Measurements from ENCODE around the gene SLC7A8. TPM values are rescaled to one million over a fixed set of nuclear protein-coding genes. Genes with fewer than 3 reads are reported as not detected.

SLC7A8 gene
- total and polyA plus RNA-seq, 2 of the 4 experiments (the other 2 are of a cell fraction), result 0.31 TPM; not detected in 1

GRCh38 chr14:23195552-23196101, 12.2 kb upstream of the SLC7A8 start:
- in situ Hi-C loops (cut with MboI; ENCODE audit: low sequenced_read_pairs) (no loop called here), dilution Hi-C loops (cut with HindIII; ENCODE audit: low sequenced_read_pairs, unreplicated experiment) (no loop called here), intact Hi-C loops (cut with micrococcal nuclease) (no loop called here)
- Histone ChIP-seq H3K27ac (ENCODE audit: insufficient read depth, low read length) (no peak overlapping the region), H2BK20ac (ENCODE audit: low read depth, low read length) (no peak overlapping the region), H3K56ac (ENCODE audit: extremely low read depth, insufficient read depth, low read length) (no peak overlapping the region), H3K36me3 (ENCODE audit: control insufficient read depth, insufficient read depth, low read length) (no peaks in the 10 kb centered on the region), H4K20me1 (ENCODE audit: insufficient read depth, low read length) (no peaks in the 10 kb centered on the region), H4K5ac (ENCODE audit: low read depth, low read length) (no peak overlapping the region), H4K91ac (ENCODE audit: insufficient read depth, low read depth, low read length) (no peak overlapping the region), H3K79me1 (ENCODE audit: low read depth in 1 of 2, low read length in 2 of 2) (no peaks in the 10 kb centered on the region), H3K4me3 (ENCODE audit: insufficient read depth, low read depth, low read length) (no peak overlapping the region), H3K23ac (ENCODE audit: low read depth, low read length) (no peak overlapping the region), H3K27me3 (ENCODE audit: control insufficient read depth, insufficient read depth, low read length) (peaks cover 16% of the 10 kb centered on the region), H2BK120ac (ENCODE audit: low read depth, low read length) (no peak overlapping the region), H2AK9ac (replicated peaks; ENCODE audit: low read depth, low read length, poor library complexity) (no peak overlapping the region), H3K4me1 (ENCODE audit: control insufficient read depth, insufficient read depth, low read length) (no peaks in the 10 kb centered on the region), H3K9me1 (ENCODE audit: insufficient read depth, low read length) (no peaks in the 10 kb centered on the region), H2BK5ac (ENCODE audit: low read depth, low read length, poor library complexity, severe bottlenecking) (no peak overlapping the region), H3K4ac (ENCODE audit: low read depth, low read length) (no peak overlapping the region), H3K9me3 (ENCODE audit: control insufficient read depth, insufficient read depth, low read length) (peaks cover 2% of the 10 kb centered on the region; the same call in 1 of the 2 replicates), H2BK15ac (ENCODE audit: low read depth, low read length) (no peak overlapping the region), H2AK5ac (ENCODE audit: low read depth, low read length) (no peak overlapping the region), H3K9ac (ENCODE audit: low read depth, low read length) (no peak overlapping the region), H3K14ac (replicated peaks; ENCODE audit: low read depth, low read length) (no peak overlapping the region), H2AFZ (replicated peaks; ENCODE audit: low read length, poor library complexity) (no peak overlapping the region), H3K4me2 (ENCODE audit: low read depth, low read length) (no peak overlapping the region), H3K18ac (ENCODE audit: low read depth, low read length) (no peak overlapping the region), H4K8ac (ENCODE audit: low read depth in 2 of 2, low read length in 2 of 2) (no peak overlapping the region)
- ChIA-PET CTCF (interaction anchor here (1.3 kb wide), 1 partner anchor 75 kb away, joined by 3 read pairs; no protein-coding TSS in a partner anchor), POLR2A (ENCODE audit: unreplicated experiment) (no interaction called here)
- no peak for DNase-seq
- ATAC-seq (ENCODE audit: low read depth), result no peak
- BruUV-seq (replicated peaks), result no TSS peak
- TF ChIP-seq BHLHE40 (IDR thresholded peaks at IDR 0.05; ENCODE audit: low read depth, low read length), result no peak
- TF ChIP-seq SMC3 (IDR thresholded peaks at IDR 0.05; ENCODE audit: low read depth, low read length), result no peak
- TF ChIP-seq RFX5 (IDR thresholded peaks at IDR 0.05; ENCODE audit: low read depth, low read length), result no peak
- TF ChIP-seq CEBPB (IDR thresholded peaks at IDR 0.05; ENCODE audit: low read depth, low read length), result peak; percentile 66
- TF ChIP-seq RCOR1 (IDR thresholded peaks at IDR 0.05; ENCODE audit: insufficient replicate concordance, low read length), result no peak
- no peak for TF ChIP-seq MXI1 (IDR thresholded peaks at IDR 0.05; ENCODE audit: borderline replicate concordance, low read depth, low read length)
- no peak for TF ChIP-seq MAFK (IDR thresholded peaks at IDR 0.05; ENCODE audit: low read depth, low read length)
- WGBS, 2 experiments (ENCODE audit: extremely low coverage in 2 of 2, insufficient read length in 1 of 2), result 39% methylated on average over 3 of the region's 7 CpGs; no CpG with 5 or more reads in 1 of the 2 experiments

All from IMR-90 (cell line).